Body of pancreas (tissue), 4 donors: ENCODE data around the gene AOC3. TPM values are rescaled to one million over a fixed set of nuclear protein-coding genes. Genes with fewer than 3 reads are reported as not detected.
"Not testable (repeated sequence)": the region's sequence is repeated elsewhere in the genome, so short reads cannot be mapped to it uniquely, and the experiment has no call there.

Source experiments
- ATAC-seq: fragments of 150-250 bp; one replicate; pipeline ENCODE4 v1.9.1; 2016
- DNase-seq, 4 donors: peaks; one replicate each; pipeline ENCODE4 v3.0.0-alpha.2; 2019
- H3K27ac ChIP-seq, 4 donors: fragments of 200-600 bp; sonication (generic); 1 replicate in 3 of 4; 2 replicates in 1 of 4; pipeline versions ENCODE4 v1.5.1 to v1.6.1; 2016 to 2019; ENCODE audit warnings: mild to moderate bottlenecking in 1 of 4, mixed read lengths in 1 of 4, moderate library complexity in 1 of 4
- H3K27me3 ChIP-seq, 2 donors: fragments of 200-600 bp; sonication (generic); one replicate each; pipeline ENCODE4 v1.6.0; 2016; ENCODE audit warnings: mild to moderate bottlenecking in 1 of 2
- H3K36me3 ChIP-seq, 2 donors: fragments of 200-600 bp; sonication (generic); replicated peaks in 1 of 2; 2 replicates each; pipeline ENCODE4 v1.5.1; 2016; ENCODE audit warnings: low read depth in 2 of 2; ENCODE audit not compliant: insufficient read depth in 1 of 2
- H3K4me1 ChIP-seq: fragments of 200-600 bp; sonication (generic); one replicate; pipeline ENCODE4 v1.6.0; 2016
- H3K4me3 ChIP-seq, 2 donors: fragments of 200-600 bp; sonication (generic); 1 replicate in 1 of 2; 2 replicates in 1 of 2; pipeline ENCODE4 v1.5.1; 2016 to 2019
- H3K9me3 ChIP-seq, 3 donors: fragments of 200-600 bp; sonication (generic); 1 replicate in 2 of 3; 2 replicates in 1 of 3; pipeline ENCODE4 v1.5.1; 2016
- POLR2A ChIP-seq, 3 donors: fragments of 450-650 bp; IDR thresholded peaks; one replicate each; pipeline ENCODE4 v1.6.1; 2016; ENCODE audit warnings: antibody characterized with exemption in 3 of 3, mild to moderate bottlenecking in 2 of 3
- WGBS, 2 donors: methylation state at CpG; one replicate each; pipeline ENCODE4 v1.1.5; 2017; 5-methylcytosine and 5-hydroxymethylcytosine counted together
- intact Hi-C: fragments of 100-400 bp; cut with DNase I; formaldehyde crosslinking; loops from one replicate; pipeline ENCODE4 v1.15.1; 2023
- total RNA-seq, 2 donors: library from RNA; depleted of rRNA; stranded (reverse); fragments of >200 nt; gene quantifications; one replicate each; pipeline ENCODE4 v1.1.0, GENCODE V29; 2016
- TF ChIP-seq, protein P1 (sequence below), 7 experiments: fragments of 450-650 bp in 4 of 7; fragments of 200-600 bp in 3 of 7; sonication (generic) in 3 of 7; IDR thresholded peaks; one replicate each; pipeline ENCODE4 v1.5.1; 2016 to 2019; ENCODE audit warnings: antibody characterized with exemption in 7 of 7

AOC3 gene
- total RNA-seq, 2 donors from 2014 or later, result 6.5 to 55.7 TPM

- Histone ChIP-seq H3K4me3 (no peak overlapping the region), H3K27ac (no peak overlapping the region), H3K4me1 (peaks cover 14% of the 10 kb centered on the region), H3K36me3 (peaks cover 7 to 9% of the 10 kb centered on the region in 2 donors), H3K27me3 (no peaks in the 10 kb centered on the region), H3K9me3 (no peaks in the 10 kb centered on the region)
- 75% methylated on average over 9 of the region's 9 CpGs; no CpG with 5 or more reads in 1 of the 2 donors for WGBS, 2 donors
- DNase-seq (no peak), ATAC-seq (no peak)
- intact Hi-C loops, result loop anchor here (5.0 kb wide), 1 partner anchor 83 kb away; no protein-coding TSS in a partner anchor
- TF ChIP-seq, protein P1, sequence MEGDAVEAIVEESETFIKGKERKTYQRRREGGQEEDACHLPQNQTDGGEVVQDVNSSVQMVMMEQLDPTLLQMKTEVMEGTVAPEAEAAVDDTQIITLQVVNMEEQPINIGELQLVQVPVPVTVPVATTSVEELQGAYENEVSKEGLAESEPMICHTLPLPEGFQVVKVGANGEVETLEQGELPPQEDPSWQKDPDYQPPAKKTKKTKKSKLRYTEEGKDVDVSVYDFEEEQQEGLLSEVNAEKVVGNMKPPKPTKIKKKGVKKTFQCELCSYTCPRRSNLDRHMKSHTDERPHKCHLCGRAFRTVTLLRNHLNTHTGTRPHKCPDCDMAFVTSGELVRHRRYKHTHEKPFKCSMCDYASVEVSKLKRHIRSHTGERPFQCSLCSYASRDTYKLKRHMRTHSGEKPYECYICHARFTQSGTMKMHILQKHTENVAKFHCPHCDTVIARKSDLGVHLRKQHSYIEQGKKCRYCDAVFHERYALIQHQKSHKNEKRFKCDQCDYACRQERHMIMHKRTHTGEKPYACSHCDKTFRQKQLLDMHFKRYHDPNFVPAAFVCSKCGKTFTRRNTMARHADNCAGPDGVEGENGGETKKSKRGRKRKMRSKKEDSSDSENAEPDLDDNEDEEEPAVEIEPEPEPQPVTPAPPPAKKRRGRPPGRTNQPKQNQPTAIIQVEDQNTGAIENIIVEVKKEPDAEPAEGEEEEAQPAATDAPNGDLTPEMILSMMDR (IDR thresholded peaks at IDR 0.05), result no peak
Observed at GRCh38 chr17:42849031-42849430, 2.0 kb upstream of the AOC3 start.

DNA sequence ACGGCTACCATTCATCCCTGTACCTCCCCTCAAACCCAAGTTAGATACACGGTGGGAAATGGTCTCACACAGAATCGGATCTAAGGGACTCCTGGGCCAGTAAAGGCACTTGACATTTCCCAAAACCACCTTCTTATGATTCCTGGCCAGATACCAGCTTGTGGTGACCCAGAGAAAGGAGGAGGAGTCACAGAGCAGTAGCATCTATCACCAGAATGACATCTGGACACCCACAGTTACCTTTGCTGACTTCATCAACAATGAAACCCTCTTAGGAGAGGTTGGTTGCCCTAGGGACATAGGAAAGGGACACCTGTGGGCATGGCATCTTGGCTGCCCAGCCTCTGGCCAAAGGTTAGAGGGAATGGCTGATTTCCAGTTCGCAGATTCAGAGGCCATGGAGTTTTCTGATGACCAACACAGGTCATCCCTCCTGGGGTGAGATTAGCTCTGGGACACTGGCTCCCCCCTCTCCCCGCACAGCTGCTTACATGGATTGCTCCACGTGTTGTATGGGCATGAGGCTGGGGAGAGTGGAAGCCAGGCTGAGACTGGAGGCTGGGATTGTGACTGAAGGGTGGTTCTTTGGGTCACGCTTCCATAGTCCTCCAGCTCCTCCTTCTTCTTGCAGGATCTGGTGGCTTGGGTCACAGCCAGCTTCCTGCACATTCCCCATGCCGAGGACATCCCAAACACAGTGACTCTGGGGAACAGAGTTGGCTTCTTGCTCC is 1.4 kb upstream of the AOC3 start:
- ATAC-seq, result no peak
- no peaks in the 10 kb centered on the region for H3K9me3 ChIP-seq
- H3K27ac ChIP-seq, result no peak overlapping the region
- TF ChIP-seq, protein P1 (IDR thresholded peaks at IDR 0.05), result no peak
- TF ChIP-seq POLR2A (IDR thresholded peaks at IDR 0.05), result no peak
- no peak overlapping the region for H3K4me3 ChIP-seq
- WGBS, 2 donors, result 37 to 38% methylated on average over 5 to 8 of the region's 8 CpGs
- no peaks in the 10 kb centered on the region for H3K27me3 ChIP-seq
- DNase-seq, result peak in 1 of 4 donors; percentile 32
- H3K36me3 ChIP-seq, result peaks cover 6 to 9% of the 10 kb centered on the region in 2 donors
- peaks cover 14% of the 10 kb centered on the region for H3K4me1 ChIP-seq
- intact Hi-C loops, result loop anchor here (5.0 kb wide), 1 partner anchor 83 kb away; no protein-coding TSS in a partner anchor

GRCh38 chr17:42851371-42852240 is 607 bp downstream of the AOC3 start:
- H3K27me3 ChIP-seq, H3K27ac ChIP-seq, DNase-seq, H3K9me3 ChIP-seq, H3K36me3 ChIP-seq, H3K4me3 ChIP-seq, intact Hi-C loops, ATAC-seq: not testable (repeated sequence)
- H3K4me1 ChIP-seq, result peaks cover 12% of the 10 kb centered on the region
- WGBS, 2 donors, result 60 to 81% methylated on average over 1 to 4 of the region's 28 CpGs

DNA sequence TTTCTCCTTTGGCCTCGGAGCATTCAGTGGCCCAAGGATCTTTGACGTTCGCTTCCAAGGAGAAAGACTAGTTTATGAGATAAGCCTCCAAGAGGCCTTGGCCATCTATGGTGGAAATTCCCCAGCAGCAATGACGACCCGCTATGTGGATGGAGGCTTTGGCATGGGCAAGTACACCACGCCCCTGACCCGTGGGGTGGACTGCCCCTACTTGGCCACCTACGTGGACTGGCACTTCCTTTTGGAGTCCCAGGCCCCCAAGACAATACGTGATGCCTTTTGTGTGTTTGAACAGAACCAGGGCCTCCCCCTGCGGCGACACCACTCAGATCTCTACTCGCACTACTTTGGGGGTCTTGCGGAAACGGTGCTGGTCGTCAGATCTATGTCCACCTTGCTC is 1.4 kb downstream of the AOC3 start:
- Histone ChIP-seq H3K36me3 (no peaks in the 10 kb centered on the region), H3K4me1 (peaks cover 9% of the 10 kb centered on the region), H3K27me3 (no peaks in the 10 kb centered on the region), H3K4me3 (no peak overlapping the region), H3K9me3 (no peaks in the 10 kb centered on the region), H3K27ac (no peak overlapping the region)
- WGBS, 2 donors, result 77 to 86% methylated on average over 9 to 15 of the region's 15 CpGs
- intact Hi-C loops, result no loop called here
- TF ChIP-seq, protein P1 (IDR thresholded peaks at IDR 0.05), result no peak
- no peak for TF ChIP-seq POLR2A (IDR thresholded peaks at IDR 0.05)
- ATAC-seq (no peak), DNase-seq (no peak)

- TF ChIP-seq, protein P1 (IDR thresholded peaks at IDR 0.05), result no peak
- TF ChIP-seq POLR2A (IDR thresholded peaks at IDR 0.05), result no peak
- no peaks in the 10 kb centered on the region for H3K36me3 ChIP-seq
- H3K27ac ChIP-seq, result no peak overlapping the region
- WGBS, 2 donors, result 50 to 62% methylated on average over 4 of the region's 4 CpGs
- H3K4me1 ChIP-seq, result peaks cover 9% of the 10 kb centered on the region
- no peak overlapping the region for H3K4me3 ChIP-seq
- H3K9me3 ChIP-seq, result no peaks in the 10 kb centered on the region
- ATAC-seq (no peak), DNase-seq (no peak)
- H3K27me3 ChIP-seq, result no peaks in the 10 kb centered on the region
- intact Hi-C loops, result no loop called here
Observed at GRCh38 chr17:42853004-42853403, 2.0 kb downstream of the AOC3 start.
